ENCODE data around the gene MSI2.
A peak's percentile ranks its signal among the peaks of the same experiment; 100 is the strongest.

The MSI2 gene

DNA sequence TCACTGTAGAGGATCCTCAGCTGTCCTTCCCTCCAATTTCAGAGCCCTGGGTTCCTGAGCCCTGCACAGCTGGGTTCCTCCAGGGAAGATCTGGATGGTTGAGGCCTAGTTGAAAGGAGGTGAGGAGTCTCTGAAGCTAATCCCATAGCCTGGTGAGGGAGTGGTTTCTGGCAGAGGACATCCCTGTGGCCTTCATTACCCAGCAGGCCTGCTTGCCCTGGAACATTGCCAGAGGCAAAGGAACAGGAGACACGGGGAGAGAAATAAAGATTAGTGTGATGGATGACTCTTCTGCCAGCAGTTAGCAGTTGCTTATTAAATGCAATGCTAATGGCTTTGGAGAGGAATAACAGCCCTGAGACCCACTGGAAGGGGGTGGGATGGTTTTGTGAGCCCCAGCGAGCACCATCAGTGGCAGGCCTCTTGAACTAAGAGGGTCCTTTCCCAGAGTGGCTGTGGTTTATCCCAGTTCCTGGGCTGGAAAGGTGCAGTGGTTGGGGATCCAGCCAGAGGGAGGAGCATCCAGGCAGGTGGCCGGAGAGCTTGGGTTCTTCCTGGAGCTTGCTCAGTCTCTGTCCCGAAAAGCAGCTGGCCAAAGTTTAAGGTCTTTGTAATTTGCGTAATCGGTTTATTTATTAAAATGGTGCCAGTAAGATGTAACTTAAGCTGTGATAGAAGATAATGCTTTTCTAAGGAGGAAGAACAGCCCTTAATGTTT lies 279.1 kb downstream of the MSI2 start:
- ATAC-seq, result peak; percentile 43
- TF ChIP-seq, protein P1, sequence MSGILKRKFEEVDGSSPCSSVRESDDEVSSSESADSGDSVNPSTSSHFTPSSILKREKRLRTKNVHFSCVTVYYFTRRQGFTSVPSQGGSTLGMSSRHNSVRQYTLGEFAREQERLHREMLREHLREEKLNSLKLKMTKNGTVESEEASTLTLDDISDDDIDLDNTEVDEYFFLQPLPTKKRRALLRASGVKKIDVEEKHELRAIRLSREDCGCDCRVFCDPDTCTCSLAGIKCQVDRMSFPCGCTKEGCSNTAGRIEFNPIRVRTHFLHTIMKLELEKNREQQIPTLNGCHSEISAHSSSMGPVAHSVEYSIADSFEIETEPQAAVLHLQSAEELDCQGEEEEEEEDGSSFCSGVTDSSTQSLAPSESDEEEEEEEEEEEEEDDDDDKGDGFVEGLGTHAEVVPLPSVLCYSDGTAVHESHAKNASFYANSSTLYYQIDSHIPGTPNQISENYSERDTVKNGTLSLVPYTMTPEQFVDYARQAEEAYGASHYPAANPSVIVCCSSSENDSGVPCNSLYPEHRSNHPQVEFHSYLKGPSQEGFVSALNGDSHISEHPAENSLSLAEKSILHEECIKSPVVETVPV (CRISPR knock-in tag; IDR thresholded peaks at IDR 0.05), result 0 out of 2 replicates have a peak, but pooled peaks have one; percentile 22
- TF ChIP-seq ZNF70 (CRISPR knock-in tag; IDR thresholded peaks at IDR 0.05) (peak; percentile 78), BACH2 (CRISPR knock-in tag; IDR thresholded peaks at IDR 0.05; ENCODE audit: borderline replicate concordance) (no peak), OSR1 (CRISPR knock-in tag; IDR thresholded peaks at IDR 0.05) (no peak), GLIS3 (CRISPR knock-in tag; IDR thresholded peaks at IDR 0.05) (no peak), PPARA (CRISPR knock-in tag; IDR thresholded peaks at IDR 0.05; ENCODE audit: borderline replicate concordance) (no peak), ISL1 (CRISPR knock-in tag; IDR thresholded peaks at IDR 0.05) (peak; percentile 76), TCF4 (CRISPR knock-in tag; IDR thresholded peaks at IDR 0.05; ENCODE audit: borderline replicate concordance) (peak; percentile 53; the same call in 1 of the 2 replicates), ZFP3 (CRISPR knock-in tag; IDR thresholded peaks at IDR 0.05) (peak; percentile 21; the same call in 1 of the 2 replicates), TOX (CRISPR knock-in tag; IDR thresholded peaks at IDR 0.05; ENCODE audit: borderline replicate concordance) (no peak), ZFP30 (CRISPR knock-in tag; IDR thresholded peaks at IDR 0.05) (0 out of 2 replicates have a peak, but pooled peaks have one; percentile 10), ESRRG (CRISPR knock-in tag; IDR thresholded peaks at IDR 0.05) (peak; percentile 24; the same call in 1 of the 2 replicates), SNAI2 (CRISPR knock-in tag; IDR thresholded peaks at IDR 0.05) (peak; percentile 55; the same call in 1 of the 2 replicates)
- TF ChIP-seq, protein P2, sequence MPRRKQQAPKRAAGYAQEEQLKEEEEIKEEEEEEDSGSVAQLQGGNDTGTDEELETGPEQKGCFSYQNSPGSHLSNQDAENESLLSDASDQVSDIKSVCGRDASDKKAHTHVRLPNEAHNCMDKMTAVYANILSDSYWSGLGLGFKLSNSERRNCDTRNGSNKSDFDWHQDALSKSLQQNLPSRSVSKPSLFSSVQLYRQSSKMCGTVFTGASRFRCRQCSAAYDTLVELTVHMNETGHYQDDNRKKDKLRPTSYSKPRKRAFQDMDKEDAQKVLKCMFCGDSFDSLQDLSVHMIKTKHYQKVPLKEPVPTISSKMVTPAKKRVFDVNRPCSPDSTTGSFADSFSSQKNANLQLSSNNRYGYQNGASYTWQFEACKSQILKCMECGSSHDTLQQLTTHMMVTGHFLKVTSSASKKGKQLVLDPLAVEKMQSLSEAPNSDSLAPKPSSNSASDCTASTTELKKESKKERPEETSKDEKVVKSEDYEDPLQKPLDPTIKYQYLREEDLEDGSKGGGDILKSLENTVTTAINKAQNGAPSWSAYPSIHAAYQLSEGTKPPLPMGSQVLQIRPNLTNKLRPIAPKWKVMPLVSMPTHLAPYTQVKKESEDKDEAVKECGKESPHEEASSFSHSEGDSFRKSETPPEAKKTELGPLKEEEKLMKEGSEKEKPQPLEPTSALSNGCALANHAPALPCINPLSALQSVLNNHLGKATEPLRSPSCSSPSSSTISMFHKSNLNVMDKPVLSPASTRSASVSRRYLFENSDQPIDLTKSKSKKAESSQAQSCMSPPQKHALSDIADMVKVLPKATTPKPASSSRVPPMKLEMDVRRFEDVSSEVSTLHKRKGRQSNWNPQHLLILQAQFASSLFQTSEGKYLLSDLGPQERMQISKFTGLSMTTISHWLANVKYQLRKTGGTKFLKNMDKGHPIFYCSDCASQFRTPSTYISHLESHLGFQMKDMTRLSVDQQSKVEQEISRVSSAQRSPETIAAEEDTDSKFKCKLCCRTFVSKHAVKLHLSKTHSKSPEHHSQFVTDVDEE (CRISPR knock-in tag; IDR thresholded peaks at IDR 0.05), result peak; percentile 89; the same call in 1 of the 2 replicates
- TF ChIP-seq, protein P3, sequence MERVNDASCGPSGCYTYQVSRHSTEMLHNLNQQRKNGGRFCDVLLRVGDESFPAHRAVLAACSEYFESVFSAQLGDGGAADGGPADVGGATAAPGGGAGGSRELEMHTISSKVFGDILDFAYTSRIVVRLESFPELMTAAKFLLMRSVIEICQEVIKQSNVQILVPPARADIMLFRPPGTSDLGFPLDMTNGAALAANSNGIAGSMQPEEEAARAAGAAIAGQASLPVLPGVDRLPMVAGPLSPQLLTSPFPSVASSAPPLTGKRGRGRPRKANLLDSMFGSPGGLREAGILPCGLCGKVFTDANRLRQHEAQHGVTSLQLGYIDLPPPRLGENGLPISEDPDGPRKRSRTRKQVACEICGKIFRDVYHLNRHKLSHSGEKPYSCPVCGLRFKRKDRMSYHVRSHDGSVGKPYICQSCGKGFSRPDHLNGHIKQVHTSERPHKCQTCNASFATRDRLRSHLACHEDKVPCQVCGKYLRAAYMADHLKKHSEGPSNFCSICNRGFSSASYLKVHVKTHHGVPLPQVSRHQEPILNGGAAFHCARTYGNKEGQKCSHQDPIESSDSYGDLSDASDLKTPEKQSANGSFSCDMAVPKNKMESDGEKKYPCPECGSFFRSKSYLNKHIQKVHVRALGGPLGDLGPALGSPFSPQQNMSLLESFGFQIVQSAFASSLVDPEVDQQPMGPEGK (CRISPR knock-in tag; IDR thresholded peaks at IDR 0.05; ENCODE audit: borderline replicate concordance), result no peak

DNA sequence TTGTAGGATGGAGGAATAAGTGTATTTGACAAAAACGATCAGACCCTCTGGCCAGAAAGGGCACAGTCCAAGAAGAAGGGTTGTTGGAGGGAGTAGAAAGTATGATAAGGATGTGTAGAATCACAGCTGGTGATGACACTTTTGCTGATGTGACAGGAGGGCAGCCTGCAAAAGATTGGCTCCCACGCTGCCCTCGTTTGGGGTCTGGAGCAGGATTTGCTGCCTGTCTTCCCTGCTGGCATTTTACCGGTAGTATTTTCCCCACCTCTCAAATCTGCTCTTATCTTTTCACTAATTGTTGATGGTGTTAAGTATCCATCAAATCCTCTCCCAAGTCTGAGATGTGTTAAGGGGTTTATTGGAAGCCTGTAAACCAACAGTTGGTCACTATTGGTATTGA lies 280.0 kb downstream of the MSI2 start:
- ATAC-seq, result no peak
- TF ChIP-seq RARB (CRISPR knock-in tag; IDR thresholded peaks at IDR 0.05), result no peak
- no peak for TF ChIP-seq TCF4 (CRISPR knock-in tag; IDR thresholded peaks at IDR 0.05; ENCODE audit: borderline replicate concordance)
- no peak for TF ChIP-seq BACH2 (CRISPR knock-in tag; IDR thresholded peaks at IDR 0.05; ENCODE audit: borderline replicate concordance)
- TF ChIP-seq, protein P4, sequence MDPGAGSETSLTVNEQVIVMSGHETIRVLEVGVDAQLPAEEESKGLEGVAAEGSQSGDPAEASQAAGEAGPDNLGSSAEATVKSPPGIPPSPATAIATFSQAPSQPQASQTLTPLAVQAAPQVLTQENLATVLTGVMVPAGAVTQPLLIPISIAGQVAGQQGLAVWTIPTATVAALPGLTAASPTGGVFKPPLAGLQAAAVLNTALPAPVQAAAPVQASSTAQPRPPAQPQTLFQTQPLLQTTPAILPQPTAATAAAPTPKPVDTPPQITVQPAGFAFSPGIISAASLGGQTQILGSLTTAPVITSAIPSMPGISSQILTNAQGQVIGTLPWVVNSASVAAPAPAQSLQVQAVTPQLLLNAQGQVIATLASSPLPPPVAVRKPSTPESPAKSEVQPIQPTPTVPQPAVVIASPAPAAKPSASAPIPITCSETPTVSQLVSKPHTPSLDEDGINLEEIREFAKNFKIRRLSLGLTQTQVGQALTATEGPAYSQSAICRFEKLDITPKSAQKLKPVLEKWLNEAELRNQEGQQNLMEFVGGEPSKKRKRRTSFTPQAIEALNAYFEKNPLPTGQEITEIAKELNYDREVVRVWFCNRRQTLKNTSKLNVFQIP (CRISPR knock-in tag; IDR thresholded peaks at IDR 0.05; ENCODE audit: borderline replicate concordance, low read depth), result no peak
- no peak for TF ChIP-seq ISL1 (CRISPR knock-in tag; IDR thresholded peaks at IDR 0.05)
- TF ChIP-seq, protein P5, sequence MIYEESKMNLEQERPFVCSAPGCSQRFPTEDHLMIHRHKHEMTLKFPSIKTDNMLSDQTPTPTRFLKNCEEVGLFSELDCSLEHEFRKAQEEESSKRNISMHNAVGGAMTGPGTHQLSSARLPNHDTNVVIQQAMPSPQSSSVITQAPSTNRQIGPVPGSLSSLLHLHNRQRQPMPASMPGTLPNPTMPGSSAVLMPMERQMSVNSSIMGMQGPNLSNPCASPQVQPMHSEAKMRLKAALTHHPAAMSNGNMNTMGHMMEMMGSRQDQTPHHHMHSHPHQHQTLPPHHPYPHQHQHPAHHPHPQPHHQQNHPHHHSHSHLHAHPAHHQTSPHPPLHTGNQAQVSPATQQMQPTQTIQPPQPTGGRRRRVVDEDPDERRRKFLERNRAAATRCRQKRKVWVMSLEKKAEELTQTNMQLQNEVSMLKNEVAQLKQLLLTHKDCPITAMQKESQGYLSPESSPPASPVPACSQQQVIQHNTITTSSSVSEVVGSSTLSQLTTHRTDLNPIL (CRISPR knock-in tag; IDR thresholded peaks at IDR 0.05; ENCODE audit: low read depth), result no peak
- TF ChIP-seq ZFP30 (CRISPR knock-in tag; IDR thresholded peaks at IDR 0.05), result no peak
- no peak for TF ChIP-seq GLIS3 (CRISPR knock-in tag; IDR thresholded peaks at IDR 0.05)
- TF ChIP-seq, protein P2 (CRISPR knock-in tag; IDR thresholded peaks at IDR 0.05), result no peak
- no peak for TF ChIP-seq ZNF70 (CRISPR knock-in tag; IDR thresholded peaks at IDR 0.05)
- TF ChIP-seq OSR1 (CRISPR knock-in tag; IDR thresholded peaks at IDR 0.05), result no peak
- no peak for TF ChIP-seq SNAI2 (CRISPR knock-in tag; IDR thresholded peaks at IDR 0.05)
- no peak for TF ChIP-seq ZFP3 (CRISPR knock-in tag; IDR thresholded peaks at IDR 0.05)
- no peak for TF ChIP-seq ZNF565 (CRISPR knock-in tag; conservative IDR thresholded peaks at IDR 0.05; ENCODE audit: low read depth)
- TF ChIP-seq ESRRG (CRISPR knock-in tag; IDR thresholded peaks at IDR 0.05), result no peak
